Lower lobe of right lung (tissue), 2 donors: Measurements from ENCODE around the gene H3-3A. TPM values are rescaled to one million over a fixed set of nuclear protein-coding genes. Genes with fewer than 3 reads are reported as not detected.

Experiments used
- ATAC-seq, 2 donors: fragments of 200-7000 bp; cut with Tn5 transposase; one replicate each; pipeline ENCODE4 v1.9.1; 2020 to 2022; ENCODE audit warnings: mild to moderate bottlenecking in 2 of 2, moderate library complexity in 2 of 2
- DNase-seq: peaks from one replicate; pipeline ENCODE4 v3.0.0-alpha.2; 2020
- H3K27ac ChIP-seq: fragments of 200-600 bp; one replicate; pipeline ENCODE4 v1.8.0; 2022
- H3K27me3 ChIP-seq: fragments of 200-600 bp; one replicate; pipeline ENCODE4 v1.8.0; 2022; ENCODE audit warnings: low read depth
- H3K36me3 ChIP-seq: fragments of 200-600 bp; one replicate; pipeline ENCODE4 v1.8.0; 2022; ENCODE audit warnings: mild to moderate bottlenecking
- H3K4me1 ChIP-seq: fragments of 200-600 bp; one replicate; pipeline ENCODE4 v1.8.0; 2022
- H3K4me3 ChIP-seq: fragments of 200-600 bp; one replicate; pipeline ENCODE4 v1.8.0; 2022; ENCODE audit warnings: mild to moderate bottlenecking
- H3K9me3 ChIP-seq: fragments of 200-600 bp; one replicate; pipeline ENCODE4 v1.8.0; 2022
- CTCF ChIP-seq: fragments of 200-600 bp; IDR thresholded peaks from one replicate; pipeline ENCODE4 v1.8.0; 2022; ENCODE audit warnings: antibody characterized with exemption, mild to moderate bottlenecking
- intact Hi-C: fragments of 100-400 bp; cut with DNase I; formaldehyde crosslinking; loops from one replicate; pipeline ENCODE4 v1.11.0; 2022
- total RNA-seq: library from RNA; stranded (reverse); fragmentation: NEBNext Ultra II Directional; extraction: Animal tissue kit (Norgen Biotek cat#: 25700); gene quantifications from one replicate; pipeline ENCODE4 v1.2.1, GENCODE V29; 2021
- donor health status: DM: no; HTN: yes; CAD: no; lungs with severe emphysema.

H3-3A gene
- total RNA-seq, 1 donor from 2014 or later: 504 TPM

GRCh38 chr1:226023735-226024134 lies 38.8 kb upstream of the H3-3A start:
- Histone ChIP-seq H3K27ac (no peak overlapping the region), H3K36me3 (no peaks in the 10 kb centered on the region), H3K27me3 (no peaks in the 10 kb centered on the region), H3K4me3 (no peak overlapping the region), H3K9me3 (no peaks in the 10 kb centered on the region), H3K4me1 (peaks cover 4% of the 10 kb centered on the region)
- no peak for DNase-seq
- intact Hi-C loops: no loop called here
- TF ChIP-seq CTCF: no peak
- no peak for ATAC-seq

DNA sequence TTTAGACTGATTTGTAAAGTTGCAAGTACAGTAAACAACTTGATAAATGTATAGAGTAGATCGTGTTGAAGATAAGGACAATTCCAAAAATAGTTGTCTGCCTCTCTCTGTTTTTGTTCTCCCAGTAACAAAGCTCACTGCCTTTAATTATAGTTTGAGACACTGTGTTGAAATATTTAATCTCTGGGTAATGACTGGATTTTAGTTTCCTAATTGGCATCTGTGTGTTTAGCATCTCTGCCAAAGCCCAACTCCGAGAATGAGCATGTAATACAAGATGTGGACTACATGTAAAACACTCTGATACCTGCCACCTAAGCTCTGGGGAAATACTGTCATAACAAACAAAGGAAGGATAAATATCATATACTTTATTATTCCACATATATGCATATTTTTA lies 35.7 kb upstream of the H3-3A start:
- no peaks in the 10 kb centered on the region for H3K27me3 ChIP-seq
- H3K27ac ChIP-seq: no peak overlapping the region
- no peak for TF ChIP-seq CTCF
- no peaks in the 10 kb centered on the region for H3K9me3 ChIP-seq
- H3K4me1 ChIP-seq: peaks cover 6% of the 10 kb centered on the region
- intact Hi-C loops: no loop called here
- no peaks in the 10 kb centered on the region for H3K36me3 ChIP-seq
- DNase-seq: no peak
- H3K4me3 ChIP-seq: no peak overlapping the region
- ATAC-seq: no peak

GRCh38 chr1:226027538-226028217 lies 34.8 kb upstream of the H3-3A start:
- Histone ChIP-seq H3K27ac (no peak overlapping the region), H3K4me3 (no peak overlapping the region), H3K9me3 (no peaks in the 10 kb centered on the region), H3K36me3 (no peaks in the 10 kb centered on the region), H3K4me1 (peaks cover 6% of the 10 kb centered on the region), H3K27me3 (no peaks in the 10 kb centered on the region)
- intact Hi-C loops: no loop called here
- no peak for TF ChIP-seq CTCF
- ATAC-seq (no peak), DNase-seq (no peak)

DNA sequence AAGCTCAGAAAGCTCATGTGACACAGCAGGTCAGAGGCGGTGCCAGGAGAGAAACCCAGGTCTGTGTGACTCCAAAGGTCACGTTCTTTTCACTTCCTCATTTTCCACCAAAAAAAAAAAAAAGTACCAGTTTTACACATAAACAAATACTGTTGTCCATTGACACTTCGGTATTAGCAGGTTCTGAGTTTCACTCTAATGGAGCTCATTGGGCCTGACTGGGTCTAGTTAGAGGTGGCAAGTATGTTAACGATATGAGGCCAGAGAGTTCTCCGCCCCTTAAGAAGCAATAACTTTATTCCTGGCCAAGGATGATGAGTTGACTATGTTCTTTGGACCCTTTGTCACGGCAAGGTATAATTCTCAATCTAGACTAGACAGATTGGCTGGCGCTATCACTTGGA lies 33.4 kb upstream of the H3-3A start:
- Histone ChIP-seq H3K27me3 (no peaks in the 10 kb centered on the region), H3K36me3 (no peaks in the 10 kb centered on the region), H3K9me3 (no peaks in the 10 kb centered on the region), H3K27ac (no peak overlapping the region), H3K4me3 (no peak overlapping the region), H3K4me1 (peaks cover 6% of the 10 kb centered on the region)
- intact Hi-C loops: no loop called here
- DNase-seq (peak; percentile 71), ATAC-seq (peak; percentile 41 to 50)
- TF ChIP-seq CTCF: no peak

- no peak overlapping the region for H3K27ac ChIP-seq
- no peak for ATAC-seq
- TF ChIP-seq CTCF: no peak
These were observed 32.8 kb upstream of the H3-3A start for GRCh38 chr1:226029568-226030225.

More at GRCh38 chr1:226029568-226030225, 32.8 kb upstream of the H3-3A start:
- Histone ChIP-seq H3K9me3 (no peaks in the 10 kb centered on the region), H3K4me1 (peaks cover 6% of the 10 kb centered on the region), H3K36me3 (no peaks in the 10 kb centered on the region), H3K4me3 (no peak overlapping the region), H3K27me3 (no peaks in the 10 kb centered on the region)
- DNase-seq: no peak
- intact Hi-C loops: no loop called here
